HL-60 (cell line): ENCODE data around the gene MT1H.

Experiments
- DNase-seq, 2 experiments: peaks; one replicate each; pipeline ENCODE4 v3.0.0-alpha.2; 2010 to 2020; ENCODE audit warnings: low read depth in 1 of 2, low spot score in 1 of 2
- H3K27ac ChIP-seq: fragments of 250-450 bp; sonication (Bioruptor Pico); replicated peaks from 2 replicates; pipeline ENCODE4 v1.5.1; 2020; ENCODE audit warnings: mild to moderate bottlenecking, moderate library complexity
- H3K27me3 ChIP-seq: fragments of 250-450 bp; sonication (Bioruptor Pico); 2 replicates; pipeline ENCODE4 v1.5.1; 2021; ENCODE audit warnings: mild to moderate bottlenecking, moderate library complexity; ENCODE audit not compliant: insufficient read depth, poor library complexity, severe bottlenecking
- H3K4me3 ChIP-seq: replicated peaks from 2 replicates; pipeline ENCODE4 v1.5.1; 2011; ENCODE audit warnings: mild to moderate bottlenecking, control low read depth, low read length; ENCODE audit not compliant: insufficient read depth
- CTCF ChIP-seq: IDR thresholded peaks from one replicate; pipeline ENCODE4 v1.5.1; 2011; ENCODE audit warnings: low read length, control low read depth, inconsistent platforms; ENCODE audit not compliant: insufficient read depth
- GABPA ChIP-seq: IDR thresholded peaks from 2 replicates; pipeline ENCODE4 v1.6.1; 2012; ENCODE audit warnings: low read depth
- POLR2AphosphoS5 ChIP-seq: IDR thresholded peaks from 2 replicates; pipeline ENCODE4 v1.6.1; 2012; ENCODE audit warnings: low read depth
- REST ChIP-seq: IDR thresholded peaks from 2 replicates; pipeline ENCODE4 v1.6.1; 2012; ENCODE audit warnings: low read depth; ENCODE audit not compliant: insufficient replicate concordance
- SPI1 ChIP-seq: IDR thresholded peaks from 2 replicates; pipeline ENCODE4 v1.6.1; 2012; ENCODE audit warnings: low read depth, mild to moderate bottlenecking, borderline replicate concordance

MT1H gene

GRCh38 chr16:56649271-56649670 lies 20.3 kb upstream of the MT1H start:
- Histone ChIP-seq H3K27me3 (peaks cover 63% of the 10 kb centered on the region), H3K4me3 (no peak overlapping the region), H3K27ac (no peak overlapping the region)
- no peak for DNase-seq
- TF ChIP-seq CTCF (no peak), SPI1 (no peak), GABPA (no peak), POLR2AphosphoS5 (no peak), REST (no peak)

GRCh38 chr16:56649820-56650219 lies 19.8 kb upstream of the MT1H start:
- TF ChIP-seq POLR2AphosphoS5: no peak
- no peak for TF ChIP-seq CTCF
- TF ChIP-seq SPI1: no peak
- TF ChIP-seq GABPA: no peak
- TF ChIP-seq REST: no peak
- no peak overlapping the region for H3K4me3 ChIP-seq
- H3K27me3 ChIP-seq: peaks cover 58% of the 10 kb centered on the region
- no peak overlapping the region for H3K27ac ChIP-seq
- DNase-seq: no peak

- Histone ChIP-seq H3K27ac (no peak within 1 kb of the TSS), H3K4me3 (no peak within 1 kb of the TSS), H3K27me3 (peaks cover 46% of the 10 kb centered on the region)
- TF ChIP-seq CTCF: no peak
- TF ChIP-seq GABPA: no peak
- TF ChIP-seq SPI1: no peak
- TF ChIP-seq REST: no peak
- no peak for TF ChIP-seq POLR2AphosphoS5
- DNase-seq: no peak
These were observed 18.0 kb upstream of the MT1H start, which contains the start of gene MT1B for GRCh38 chr16:56651586-56651985. TSS of gene MT1B (plus strand) at chr16:56651886. CDS start at chr16:56651954, 68 bp downstream.
